SK-N-SH (cell line): ENCODE data around the gene RAP1GAP.

Source experiments
- CHD2 ChIP-seq: fragments of 150-350 bp; IDR thresholded peaks from 2 replicates; pipeline ENCODE4 v1.6.1; 2018; ENCODE audit warnings: low read length; ENCODE audit not compliant: partially characterized antibody
- CTCF ChIP-seq: fragments of 200-600 bp; sonication (generic); IDR thresholded peaks from 2 replicates; pipeline ENCODE4 v1.6.1; 2017; ENCODE audit warnings: antibody characterized with exemption, mild to moderate bottlenecking, moderate library complexity
- MXI1 ChIP-seq: IDR thresholded peaks from 2 replicates; pipeline ENCODE4 v1.6.1; 2012; ENCODE audit warnings: mild to moderate bottlenecking, low read depth, low read length, improper control_type of control experiment
- NFIC ChIP-seq: IDR thresholded peaks from 2 replicates; pipeline ENCODE4 v1.4.0; 2012; ENCODE audit warnings: borderline replicate concordance
- NRF1 ChIP-seq: IDR thresholded peaks from 2 replicates; pipeline ENCODE4 v1.6.1; 2012; ENCODE audit warnings: low read depth, mild to moderate bottlenecking, low read length
- TAF1 ChIP-seq: IDR thresholded peaks from 2 replicates; pipeline ENCODE4 v1.6.1; 2012; ENCODE audit warnings: low read depth, mild to moderate bottlenecking, low read length, moderate library complexity, borderline replicate concordance

GRCh38 chr1:21655259-21655658 lies 13.9 kb downstream of the RAP1GAP start:
- TF ChIP-seq MXI1 (no peak), NRF1 (no peak), NFIC (no peak), CTCF (no peak), TAF1 (no peak), CHD2 (no peak)
